ENCODE measurements around the gene C2CD2L.
"Not testable (repeated sequence)": the region's sequence is repeated elsewhere in the genome, so short reads cannot be mapped to it uniquely, and the experiment has no call there.

Gene C2CD2L

DNA sequence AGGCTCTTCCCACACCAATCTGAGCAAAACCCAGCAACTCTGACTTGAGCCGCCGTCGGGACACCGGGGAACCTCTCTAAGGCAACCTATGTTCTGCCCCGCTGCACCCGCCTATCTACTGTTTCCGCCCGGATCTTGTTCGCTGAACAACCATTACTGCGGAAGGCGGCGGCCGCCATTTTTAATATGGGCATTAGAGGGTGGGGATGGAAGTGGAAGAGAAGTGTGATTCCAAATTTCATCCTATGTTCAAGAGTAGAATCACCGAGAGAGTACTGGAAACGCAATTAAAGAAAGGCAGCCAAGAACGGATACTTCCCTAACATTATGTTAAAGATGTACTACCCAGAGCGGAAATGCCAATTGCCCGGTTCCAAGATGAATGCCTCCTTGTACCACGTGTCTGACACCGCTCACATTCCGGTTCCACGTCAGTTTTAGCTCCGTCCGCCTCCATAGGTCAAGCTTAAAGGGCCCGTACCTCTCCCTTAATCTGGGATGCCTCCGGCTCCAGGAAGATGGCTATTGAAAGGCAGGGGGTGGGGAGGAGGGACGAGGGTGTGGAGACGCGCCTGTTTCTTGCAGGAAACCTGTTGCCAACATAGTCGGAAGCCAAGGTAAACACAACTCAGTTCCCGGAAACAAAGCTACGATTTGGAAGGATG lies 5.3 kb upstream of the C2CD2L start, which contains the start of gene DPAGT1:
DPAGT1 (minus strand) TSS at position 95 of the 665 bp plus-strand sequence. CDS start 198 bp downstream, outside the sequence.
- peak within 1 kb of the TSS; percentile 89 for H3K4me3 ChIP-seq (ENCODE audit: control insufficient read depth, low read depth, low read length)
- TF ChIP-seq, protein P1, sequence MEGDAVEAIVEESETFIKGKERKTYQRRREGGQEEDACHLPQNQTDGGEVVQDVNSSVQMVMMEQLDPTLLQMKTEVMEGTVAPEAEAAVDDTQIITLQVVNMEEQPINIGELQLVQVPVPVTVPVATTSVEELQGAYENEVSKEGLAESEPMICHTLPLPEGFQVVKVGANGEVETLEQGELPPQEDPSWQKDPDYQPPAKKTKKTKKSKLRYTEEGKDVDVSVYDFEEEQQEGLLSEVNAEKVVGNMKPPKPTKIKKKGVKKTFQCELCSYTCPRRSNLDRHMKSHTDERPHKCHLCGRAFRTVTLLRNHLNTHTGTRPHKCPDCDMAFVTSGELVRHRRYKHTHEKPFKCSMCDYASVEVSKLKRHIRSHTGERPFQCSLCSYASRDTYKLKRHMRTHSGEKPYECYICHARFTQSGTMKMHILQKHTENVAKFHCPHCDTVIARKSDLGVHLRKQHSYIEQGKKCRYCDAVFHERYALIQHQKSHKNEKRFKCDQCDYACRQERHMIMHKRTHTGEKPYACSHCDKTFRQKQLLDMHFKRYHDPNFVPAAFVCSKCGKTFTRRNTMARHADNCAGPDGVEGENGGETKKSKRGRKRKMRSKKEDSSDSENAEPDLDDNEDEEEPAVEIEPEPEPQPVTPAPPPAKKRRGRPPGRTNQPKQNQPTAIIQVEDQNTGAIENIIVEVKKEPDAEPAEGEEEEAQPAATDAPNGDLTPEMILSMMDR (conservative IDR thresholded peaks at IDR 0.05; ENCODE audit: control insufficient read depth, insufficient read depth, low read depth, low read length), result no peak
- peak; percentile 97 for DNase-seq (ENCODE audit: low read depth)

DNA sequence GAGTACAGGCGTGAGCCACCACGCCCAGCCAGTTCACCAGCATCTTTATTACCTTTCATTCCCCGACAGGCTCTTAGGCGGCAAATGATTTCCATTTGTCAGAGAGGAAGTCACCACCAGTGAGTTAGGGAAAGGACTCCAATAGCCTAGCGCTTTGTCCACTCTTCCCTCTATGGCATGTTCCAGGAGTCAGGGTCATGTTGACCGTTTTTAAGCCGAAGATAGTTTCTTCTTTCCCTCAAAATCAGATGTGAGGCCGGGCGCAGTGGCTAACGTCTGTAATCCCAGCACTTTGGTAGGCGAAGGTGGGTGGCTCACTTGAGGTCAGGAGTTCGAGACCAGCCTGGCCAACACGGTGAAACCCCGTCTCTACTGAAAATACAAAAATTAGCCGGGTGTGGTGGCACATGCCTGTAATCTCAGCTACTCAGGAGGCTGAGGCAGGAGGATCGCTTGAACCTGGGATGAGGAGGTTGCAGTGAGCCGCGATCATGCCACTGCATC lies 3.9 kb upstream of the C2CD2L start:
- H3K4me3 ChIP-seq (ENCODE audit: control insufficient read depth, low read depth, low read length), result peak overlapping the region; percentile 89
- not testable (repeated sequence) for DNase-seq (ENCODE audit: low read depth)

DNA sequence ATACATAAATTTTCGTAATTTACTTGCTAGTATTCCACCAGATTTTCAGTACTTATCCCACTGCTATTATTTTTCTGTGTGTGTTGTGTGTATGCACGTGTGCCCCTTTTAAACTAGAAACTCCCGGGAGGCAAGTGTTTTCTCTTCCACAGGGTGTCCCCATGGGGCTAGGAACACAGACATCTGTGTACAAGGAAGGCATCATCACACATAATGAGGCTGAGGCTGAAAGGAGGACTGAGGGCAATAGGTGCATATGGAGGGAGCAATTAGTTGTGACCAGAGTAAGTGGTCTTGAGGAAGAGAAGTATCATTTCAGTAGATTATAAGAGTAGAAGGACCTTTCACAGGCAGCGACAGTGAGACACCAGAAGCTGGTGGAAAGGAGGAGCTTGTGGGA lies 3.4 kb upstream of the C2CD2L start:
- no peak for DNase-seq (ENCODE audit: low read depth)
- H3K4me3 ChIP-seq (ENCODE audit: control insufficient read depth, low read depth, low read length), result no peak overlapping the region
- TF ChIP-seq, protein P1 (conservative IDR thresholded peaks at IDR 0.05; ENCODE audit: control insufficient read depth, insufficient read depth, low read depth, low read length), result no peak

DNA sequence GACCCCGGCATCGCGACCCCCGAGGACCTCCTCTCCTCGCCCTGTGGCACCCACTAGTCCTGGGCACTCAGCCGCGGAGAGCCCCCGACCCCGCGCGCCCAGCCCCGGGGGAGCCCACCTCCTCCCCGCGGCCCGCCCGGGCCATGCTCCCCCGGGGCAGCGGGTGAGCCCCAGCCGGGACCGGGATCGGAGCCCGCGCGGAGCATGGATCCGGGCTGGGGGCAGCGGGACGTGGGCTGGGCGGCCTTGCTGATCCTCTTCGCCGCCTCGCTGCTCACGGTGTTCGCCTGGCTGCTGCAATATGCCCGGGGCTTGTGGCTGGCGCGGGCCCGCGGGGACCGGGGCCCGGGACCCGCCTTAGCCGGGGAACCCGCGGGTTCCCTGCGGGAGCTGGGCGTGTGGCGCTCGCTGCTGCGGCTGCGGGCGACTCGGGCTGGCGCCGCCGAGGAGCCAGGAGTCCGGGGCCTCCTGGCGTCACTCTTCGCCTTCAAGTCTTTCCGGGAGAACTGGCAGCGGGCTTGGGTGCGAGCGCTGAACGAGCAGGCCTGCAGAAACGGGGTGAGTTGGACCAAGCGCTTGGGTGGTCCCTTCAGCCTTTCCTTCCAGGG lies 498 bp downstream of the C2CD2L start:
- peak overlapping the region; percentile 67 for H3K4me3 ChIP-seq (ENCODE audit: control insufficient read depth, low read depth, low read length)
- DNase-seq (ENCODE audit: low read depth), result no peak
- TF ChIP-seq, protein P1 (conservative IDR thresholded peaks at IDR 0.05; ENCODE audit: control insufficient read depth, insufficient read depth, low read depth, low read length), result no peak

- H3K4me3 ChIP-seq (ENCODE audit: control insufficient read depth, low read depth, low read length), result peak overlapping the region; percentile 67
- TF ChIP-seq, protein P1 (conservative IDR thresholded peaks at IDR 0.05; ENCODE audit: control insufficient read depth, insufficient read depth, low read depth, low read length), result no peak
- DNase-seq (ENCODE audit: low read depth), result peak; percentile 14
Measured at GRCh38 chr11:119108146-119108856, 1.2 kb downstream of the C2CD2L start.

DNA sequence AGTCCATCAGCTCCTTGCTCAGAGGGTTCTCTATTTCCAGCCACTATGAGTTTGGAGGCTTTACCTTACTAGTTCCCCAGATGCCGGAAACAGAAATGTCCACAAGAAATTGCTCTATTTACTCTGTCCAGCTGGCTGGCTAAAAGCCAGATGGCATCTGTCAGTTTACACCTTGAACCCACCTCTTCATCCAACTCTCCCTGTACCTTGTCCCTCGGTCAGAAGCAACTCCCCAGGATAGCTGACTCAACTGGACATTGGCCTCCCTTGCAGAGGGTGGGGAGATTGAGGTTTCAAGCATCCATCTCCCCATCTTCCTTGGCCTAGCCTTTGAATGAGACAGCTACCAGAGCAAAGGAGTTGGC lies 1.7 kb downstream of the C2CD2L start:
- no peak for DNase-seq (ENCODE audit: low read depth)
- TF ChIP-seq, protein P1 (conservative IDR thresholded peaks at IDR 0.05; ENCODE audit: control insufficient read depth, insufficient read depth, low read depth, low read length), result no peak
- peak overlapping the region; percentile 67 for H3K4me3 ChIP-seq (ENCODE audit: control insufficient read depth, low read depth, low read length)

- TF ChIP-seq, protein P1 (conservative IDR thresholded peaks at IDR 0.05; ENCODE audit: control insufficient read depth, insufficient read depth, low read depth, low read length), result no peak
- H3K4me3 ChIP-seq (ENCODE audit: control insufficient read depth, low read depth, low read length), result no peak overlapping the region
- DNase-seq (ENCODE audit: low read depth), result no peak
Measured at GRCh38 chr11:119109843-119110242, 2.7 kb downstream of the C2CD2L start.
